Non-pigmented ciliary epithelial cell (primary cell): Measurements from ENCODE around the gene TREX2.

ENCODE experiments used
- DNase-seq: peaks from one replicate; pipeline ENCODE4 v3.0.0-alpha.2; 2010; ENCODE audit warnings: low read depth

The TREX2 gene

GRCh38 chrX:153475751-153476281, 30.0 kb upstream of the TREX2 start:
- DNase-seq = no peak

- no peak for DNase-seq
Measured at GRCh38 chrX:153475271-153475670, 29.4 kb upstream of the TREX2 start.

- DNase-seq = no peak
Measured at GRCh38 chrX:153474718-153475117, 28.9 kb upstream of the TREX2 start.

GRCh38 chrX:153474266-153474665, 28.4 kb upstream of the TREX2 start:
- no peak for DNase-seq

- DNase-seq = no peak
Measured at GRCh38 chrX:153473126-153473525, 27.3 kb upstream of the TREX2 start.

GRCh38 chrX:153471663-153472280, 25.9 kb upstream of the TREX2 start:
- DNase-seq = no peak

GRCh38 chrX:153470411-153471363, 24.8 kb upstream of the TREX2 start, which contains the start of gene HAUS7:
Gene HAUS7, minus strand, starts transcription at chrX:153470576. Its CDS starts 19 bp downstream, at chrX:153470557.
- peak; percentile 32 for DNase-seq

GRCh38 chrX:153469811-153470410, 24.1 kb upstream of the TREX2 start:
- no peak for DNase-seq

- no peak for DNase-seq
Measured at GRCh38 chrX:153468008-153468580, 22.2 kb upstream of the TREX2 start.

GRCh38 chrX:153465691-153466380, 20.0 kb upstream of the TREX2 start:
- DNase-seq = no peak

- no peak for DNase-seq
Measured at GRCh38 chrX:153464116-153464515, 18.3 kb upstream of the TREX2 start.

GRCh38 chrX:153463556-153463955, 17.7 kb upstream of the TREX2 start:
- DNase-seq = no peak

GRCh38 chrX:153463031-153463430, 17.2 kb upstream of the TREX2 start:
- DNase-seq = no peak

GRCh38 chrX:153462291-153462690, 16.4 kb upstream of the TREX2 start:
- no peak for DNase-seq

GRCh38 chrX:153460826-153461225, 15.0 kb upstream of the TREX2 start:
- DNase-seq = no peak

- DNase-seq = peak; percentile 57
Measured at GRCh38 chrX:153459986-153460385, 14.1 kb upstream of the TREX2 start.

GRCh38 chrX:153458476-153458875, 12.6 kb upstream of the TREX2 start:
- no peak for DNase-seq

GRCh38 chrX:153457827-153458466, 12.1 kb upstream of the TREX2 start:
- no peak for DNase-seq

- DNase-seq = no peak
Measured at GRCh38 chrX:153457136-153457825, 11.4 kb upstream of the TREX2 start.

- no peak for DNase-seq
Measured at GRCh38 chrX:153456704-153457103, 10.8 kb upstream of the TREX2 start.
